ENCODE measurements around the gene RAB40B.
"Not testable (repeated sequence)": the region's sequence is repeated elsewhere in the genome, so short reads cannot be mapped to it uniquely, and the experiment has no call there.

The RAB40B gene, protein sequence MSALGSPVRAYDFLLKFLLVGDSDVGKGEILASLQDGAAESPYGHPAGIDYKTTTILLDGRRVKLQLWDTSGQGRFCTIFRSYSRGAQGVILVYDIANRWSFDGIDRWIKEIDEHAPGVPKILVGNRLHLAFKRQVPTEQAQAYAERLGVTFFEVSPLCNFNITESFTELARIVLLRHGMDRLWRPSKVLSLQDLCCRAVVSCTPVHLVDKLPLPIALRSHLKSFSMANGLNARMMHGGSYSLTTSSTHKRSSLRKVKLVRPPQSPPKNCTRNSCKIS

GRCh38 chr17:82698065-82698973, at the start of gene RAB40B:
TSS of gene RAB40B (minus strand) at chr17:82698698. CDS start at chr17:82698596, 102 bp downstream.
- H3K4me3 ChIP-seq: peak within 1 kb of the TSS; percentile 55
- DNase-seq (ENCODE audit: low spot score in 2 of 2): peak; percentile 95 to 100
- no peaks in the 10 kb centered on the region for H3K4me1 ChIP-seq
- peaks cover 5% of the 10 kb centered on the region for H3K9me3 ChIP-seq
- in situ Hi-C loops (cut with MboI; ENCODE audit: low sequenced_read_pairs): no loop called here
- no peaks in the 10 kb centered on the region for H3K27me3 ChIP-seq (ENCODE audit: low read depth)
- no peaks in the 10 kb centered on the region for H3K36me3 ChIP-seq (replicated peaks)

- peak in 1 of 2 experiments; percentile 14 for DNase-seq (ENCODE audit: low spot score in 2 of 2)
- Histone ChIP-seq H3K4me3 (no peak overlapping the region), H3K4me1 (peaks cover 21% of the 10 kb centered on the region), H3K36me3 (replicated peaks) (peaks cover 38% of the 10 kb centered on the region), H3K9me3 (peaks cover 22% of the 10 kb centered on the region), H3K27me3 (ENCODE audit: low read depth) (no peaks in the 10 kb centered on the region)
- in situ Hi-C loops (cut with MboI; ENCODE audit: low sequenced_read_pairs): no loop called here
Measured at GRCh38 chr17:82745524-82745923, 47.0 kb upstream of the RAB40B start.

- peaks cover 21% of the 10 kb centered on the region for H3K4me1 ChIP-seq
- H3K9me3 ChIP-seq: peaks cover 25% of the 10 kb centered on the region
- DNase-seq (ENCODE audit: low spot score in 2 of 2): peak; percentile 85 to 86
- H3K27me3 ChIP-seq (ENCODE audit: low read depth); H3K4me3 ChIP-seq; in situ Hi-C loops (cut with MboI; ENCODE audit: low sequenced_read_pairs): not testable (repeated sequence)
- peaks cover 46% of the 10 kb centered on the region for H3K36me3 ChIP-seq (replicated peaks)
Measured at GRCh38 chr17:82744736-82745135, 46.2 kb upstream of the RAB40B start.

DNA sequence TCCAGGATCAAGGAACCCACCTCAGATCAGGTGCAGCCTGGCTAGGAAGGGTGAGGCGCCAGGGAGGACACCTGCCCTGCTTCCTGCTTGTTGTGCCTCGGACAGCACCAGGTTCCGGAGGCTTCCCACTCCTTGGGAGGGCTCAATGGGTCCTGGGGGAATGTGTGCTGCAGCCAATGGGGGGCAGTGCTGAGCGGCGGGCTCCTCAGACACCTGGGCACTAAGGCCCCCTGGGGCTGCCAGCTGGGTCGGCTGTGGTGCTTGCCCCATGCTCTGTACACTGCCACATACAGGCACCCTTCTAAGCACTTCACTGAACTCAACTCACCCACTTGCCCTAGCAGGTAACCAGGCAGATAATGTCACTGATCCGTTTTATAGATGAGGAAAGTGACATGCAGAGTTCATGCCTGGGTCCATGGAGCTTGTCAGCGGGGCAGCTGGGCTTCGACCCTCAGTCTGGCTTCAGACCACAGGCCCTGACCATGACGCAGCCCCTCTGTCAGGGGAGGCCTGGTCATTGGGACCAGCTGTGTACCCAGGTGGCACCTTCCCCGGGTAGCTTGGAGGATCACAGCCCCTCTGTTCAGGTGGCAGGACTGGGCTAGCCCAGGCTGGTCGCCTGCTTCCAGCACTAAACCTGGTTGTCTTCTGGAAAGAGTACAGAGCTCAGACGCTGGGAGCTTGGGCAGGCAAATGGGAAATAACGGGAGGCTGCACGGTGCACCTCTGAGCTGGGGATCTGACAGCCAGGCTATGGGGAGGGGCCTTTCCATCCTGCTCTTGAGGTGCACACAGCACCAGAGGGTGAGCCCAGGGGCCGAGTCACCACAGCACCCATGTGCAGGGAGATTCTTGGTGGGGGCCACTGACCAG, 45.1 kb upstream of the RAB40B start:
- Histone ChIP-seq H3K9me3 (peaks cover 28% of the 10 kb centered on the region), H3K27me3 (ENCODE audit: low read depth) (no peaks in the 10 kb centered on the region), H3K4me3 (no peak overlapping the region), H3K36me3 (replicated peaks) (peaks cover 50% of the 10 kb centered on the region), H3K4me1 (peaks cover 21% of the 10 kb centered on the region)
- DNase-seq (ENCODE audit: low spot score in 2 of 2): no peak
- in situ Hi-C loops (cut with MboI; ENCODE audit: low sequenced_read_pairs): no loop called here

DNA sequence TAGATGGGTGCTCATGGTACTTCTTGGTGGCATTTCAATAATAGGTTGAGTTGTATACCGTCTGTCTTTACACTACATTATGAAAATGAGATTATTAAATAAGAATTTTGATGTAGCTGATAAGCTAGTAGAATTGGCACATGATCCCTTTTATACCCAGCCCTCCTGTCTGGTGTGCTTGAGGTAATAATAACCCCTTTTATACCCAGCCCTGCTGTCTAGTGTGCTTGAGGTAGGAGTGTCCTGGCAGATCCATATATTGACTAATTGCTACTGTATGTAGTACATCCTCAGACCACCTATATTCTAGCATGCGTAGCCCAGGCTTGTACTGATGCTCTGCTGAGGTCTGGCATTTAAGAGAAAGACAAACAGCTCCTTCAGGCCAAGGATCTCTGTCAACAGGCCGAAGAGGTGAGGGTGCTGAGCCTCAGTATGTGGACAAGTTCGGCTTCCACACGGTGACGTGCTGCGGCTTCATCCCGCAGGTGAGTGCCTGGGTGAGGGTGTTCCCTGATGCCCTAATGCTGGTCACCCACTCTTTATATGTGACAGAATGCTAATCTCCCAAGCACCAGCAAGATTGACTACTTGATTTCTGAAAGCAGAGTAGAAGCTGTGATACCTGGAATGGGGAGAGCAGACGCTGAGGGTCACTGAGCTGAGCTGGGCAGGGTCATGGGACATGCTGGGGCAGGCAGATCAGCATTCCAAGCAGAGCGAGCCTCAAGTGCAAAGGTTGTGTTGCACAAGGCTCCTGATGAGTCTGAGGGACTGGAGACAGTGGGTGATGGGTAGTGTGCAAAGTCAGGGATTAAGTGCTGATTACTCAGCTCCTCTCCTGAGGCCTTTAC, 42.6 kb upstream of the RAB40B start:
- peaks cover 16% of the 10 kb centered on the region for H3K9me3 ChIP-seq
- in situ Hi-C loops (cut with MboI; ENCODE audit: low sequenced_read_pairs): no loop called here

GRCh38 chr17:82737967-82738877, 39.7 kb upstream of the RAB40B start:
- in situ Hi-C loops (cut with MboI; ENCODE audit: low sequenced_read_pairs): no loop called here
- Histone ChIP-seq H3K27me3 (ENCODE audit: low read depth) (no peaks in the 10 kb centered on the region), H3K4me3 (no peak overlapping the region), H3K9me3 (peaks cover 20% of the 10 kb centered on the region), H3K36me3 (replicated peaks) (peaks cover 63% of the 10 kb centered on the region), H3K4me1 (peaks cover 2% of the 10 kb centered on the region; the same call in 1 of the 2 replicates)
- no peak for DNase-seq (ENCODE audit: low spot score in 2 of 2)

More for the DNA sequence above, 42.6 kb upstream of the RAB40B start:
- Histone ChIP-seq H3K4me3 (no peak overlapping the region), H3K4me1 (peaks cover 23% of the 10 kb centered on the region), H3K27me3 (ENCODE audit: low read depth) (no peaks in the 10 kb centered on the region), H3K36me3 (replicated peaks) (peaks cover 62% of the 10 kb centered on the region)
- DNase-seq (ENCODE audit: low spot score in 2 of 2): no peak

GRCh38 chr17:82736511-82737185, 38.1 kb upstream of the RAB40B start:
- in situ Hi-C loops (cut with MboI; ENCODE audit: low sequenced_read_pairs): no loop called here
- Histone ChIP-seq H3K27me3 (ENCODE audit: low read depth) (no peaks in the 10 kb centered on the region), H3K9me3 (peaks cover 25% of the 10 kb centered on the region), H3K36me3 (replicated peaks) (peaks cover 52% of the 10 kb centered on the region), H3K4me3 (peak overlapping the region; percentile 56), H3K4me1 (peaks cover 2% of the 10 kb centered on the region; the same call in 1 of the 2 replicates)
- DNase-seq (ENCODE audit: low spot score in 2 of 2): no peak

DNA sequence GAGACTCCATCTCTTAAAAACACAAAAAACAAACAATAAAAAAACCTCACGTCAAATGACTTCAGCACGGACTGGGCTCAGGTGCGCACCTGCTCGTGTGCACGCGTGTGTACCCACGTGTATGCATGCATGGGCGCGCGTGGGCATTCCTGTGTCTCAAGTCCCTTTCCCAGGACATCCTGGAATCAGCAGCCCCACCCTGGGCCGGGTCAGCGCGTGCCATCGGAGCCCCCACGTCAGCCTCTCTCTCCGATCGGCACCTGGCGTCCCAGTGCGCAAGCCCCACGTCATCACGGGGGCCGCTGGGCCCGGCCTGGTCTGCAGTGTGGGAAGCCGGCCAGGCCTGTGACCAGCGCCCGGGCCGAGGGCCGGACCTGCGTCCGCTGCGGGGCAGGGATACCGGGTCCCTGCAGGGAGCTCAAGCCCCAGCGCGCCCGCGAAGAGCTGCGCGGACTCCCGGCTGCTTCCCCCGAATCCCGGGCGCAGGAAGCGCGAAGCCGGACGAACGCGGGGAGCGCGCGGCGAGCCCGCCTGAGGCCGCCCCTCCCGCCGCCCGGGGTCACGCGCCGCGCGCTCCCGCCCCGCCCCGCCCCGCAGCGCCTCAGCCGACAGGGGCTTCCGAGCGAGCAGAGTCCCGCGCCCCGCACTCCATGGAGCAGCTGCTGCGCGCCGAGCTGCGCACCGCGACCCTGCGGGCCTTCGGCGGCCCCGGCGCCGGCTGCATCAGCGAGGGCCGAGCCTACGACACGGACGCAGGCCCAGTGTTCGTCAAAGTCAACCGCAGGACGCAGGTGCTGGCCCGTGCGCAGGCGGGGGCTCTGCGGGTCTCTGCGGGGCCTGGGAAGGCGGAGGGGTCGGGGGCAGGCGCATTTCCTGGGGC, 36.7 kb upstream of the RAB40B start, which contains the start of gene FN3K:
TSS of gene FN3K (plus strand) at position 629 of the 880 bp plus-strand sequence. CDS start at position 651, 22 bp downstream.
- H3K27me3 ChIP-seq (ENCODE audit: low read depth): no peaks in the 10 kb centered on the region
- in situ Hi-C loops (cut with MboI; ENCODE audit: low sequenced_read_pairs): no loop called here
- peaks cover 18% of the 10 kb centered on the region for H3K9me3 ChIP-seq
- peaks cover 2% of the 10 kb centered on the region; the same call in 1 of the 2 replicates for H3K4me1 ChIP-seq
- DNase-seq (ENCODE audit: low spot score in 2 of 2): peak; percentile 54 to 77
- H3K36me3 ChIP-seq (replicated peaks): peaks cover 46% of the 10 kb centered on the region
- peak within 1 kb of the TSS; percentile 56 for H3K4me3 ChIP-seq

DNA sequence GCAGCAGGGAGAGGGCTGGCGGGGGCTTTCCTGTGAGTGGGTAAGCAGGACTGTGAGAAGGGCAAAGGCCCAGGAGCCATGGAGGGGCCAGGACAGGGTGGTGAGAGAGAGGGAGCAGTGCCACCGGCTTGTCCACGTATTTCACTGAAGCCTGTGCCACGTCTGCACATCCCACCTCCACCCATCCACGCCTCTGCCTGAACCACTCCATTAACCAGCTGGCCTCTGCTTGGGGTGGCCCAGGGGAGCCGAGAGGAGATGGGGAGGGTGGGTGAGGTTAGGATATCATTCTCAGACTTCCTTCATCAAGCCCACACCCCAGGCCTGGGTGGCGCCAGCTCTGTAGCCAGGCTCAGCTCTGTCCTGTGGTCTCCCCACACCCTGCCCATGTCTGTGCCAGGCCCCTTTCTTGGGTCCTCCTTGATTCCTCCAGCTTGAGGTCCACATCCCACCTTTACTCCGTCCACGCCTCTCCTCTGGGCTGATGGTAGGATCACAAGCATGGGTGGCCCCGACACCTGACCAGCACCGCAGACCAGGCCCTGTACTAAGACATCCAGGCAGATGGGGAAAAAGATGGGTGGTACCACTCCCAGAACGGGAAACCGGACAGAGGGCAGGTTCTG, 33.7 kb upstream of the RAB40B start:
- Histone ChIP-seq H3K4me1 (peaks cover 2% of the 10 kb centered on the region; the same call in 1 of the 2 replicates), H3K36me3 (replicated peaks) (peaks cover 27% of the 10 kb centered on the region), H3K27me3 (ENCODE audit: low read depth) (no peaks in the 10 kb centered on the region), H3K4me3 (no peak overlapping the region), H3K9me3 (peaks cover 15% of the 10 kb centered on the region)
- in situ Hi-C loops (cut with MboI; ENCODE audit: low sequenced_read_pairs): no loop called here
- no peak for DNase-seq (ENCODE audit: low spot score in 2 of 2)

DNA sequence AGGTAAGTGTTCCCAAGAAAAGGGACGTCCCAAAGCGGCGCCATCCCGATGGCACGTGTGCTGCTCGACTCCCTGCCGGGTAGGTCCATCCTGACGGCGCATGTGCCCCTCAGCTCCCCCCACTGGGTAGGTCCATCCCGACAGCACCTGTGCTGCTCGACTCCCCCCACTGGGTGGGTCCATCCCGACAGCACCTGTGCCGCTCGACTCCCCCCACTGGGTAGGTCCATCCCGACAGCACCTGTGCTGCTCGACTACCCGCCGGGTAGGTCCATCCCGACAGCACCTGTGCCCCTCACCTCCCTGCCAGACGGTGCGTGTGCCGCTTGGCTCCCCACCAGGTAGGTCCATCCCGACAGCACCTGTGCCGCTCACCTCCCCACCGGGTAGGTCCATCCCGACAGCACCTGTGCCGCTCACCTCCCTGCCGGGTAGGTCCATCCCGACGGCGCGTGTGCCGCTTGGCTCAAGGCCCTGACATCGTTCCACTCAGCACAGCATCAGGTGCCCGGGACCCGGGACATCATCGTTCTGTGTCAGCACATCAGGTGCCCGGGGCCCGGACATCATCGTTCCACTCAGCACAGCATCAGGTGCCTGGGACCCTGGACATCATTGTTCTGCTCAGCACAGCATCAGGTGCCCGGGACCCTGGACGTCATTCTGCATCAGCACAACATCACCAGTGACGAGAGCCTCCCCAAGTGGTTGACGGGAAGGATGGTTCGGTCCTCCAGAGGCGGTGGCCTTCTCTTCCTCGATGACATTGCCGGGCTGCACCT, 31.2 kb upstream of the RAB40B start:
- Histone ChIP-seq H3K27me3 (ENCODE audit: low read depth) (no peaks in the 10 kb centered on the region), H3K4me1 (no peaks in the 10 kb centered on the region), H3K4me3 (no peak overlapping the region), H3K9me3 (peaks cover 14% of the 10 kb centered on the region), H3K36me3 (replicated peaks) (peaks cover 38% of the 10 kb centered on the region)
- DNase-seq (ENCODE audit: low spot score in 2 of 2): no peak
- in situ Hi-C loops (cut with MboI; ENCODE audit: low sequenced_read_pairs): no loop called here
